Epithelial cell of esophagus (primary cell): ENCODE measurements around the gene CAMKK1.
A peak's percentile ranks its signal among the peaks of the same experiment; 100 is the strongest.

ENCODE experiments used
- DNase-seq: peaks from one replicate; pipeline ENCODE4 v3.0.0; 2010; ENCODE audit warnings: low read depth
- H3K4me3 ChIP-seq: 2 replicates; pipeline ENCODE4 v1.5.1; 2011; ENCODE audit warnings: mild to moderate bottlenecking, low read length, control low read depth
- TF ChIP-seq, protein P1 (sequence below): IDR thresholded peaks from 2 replicates; pipeline ENCODE4 v1.5.1; 2011; ENCODE audit warnings: low read depth, mild to moderate bottlenecking, low read length, control low read depth, inconsistent platforms; ENCODE audit not compliant: insufficient read depth; ENCODE audit errors: missing control alignments

The CAMKK1 gene

DNA sequence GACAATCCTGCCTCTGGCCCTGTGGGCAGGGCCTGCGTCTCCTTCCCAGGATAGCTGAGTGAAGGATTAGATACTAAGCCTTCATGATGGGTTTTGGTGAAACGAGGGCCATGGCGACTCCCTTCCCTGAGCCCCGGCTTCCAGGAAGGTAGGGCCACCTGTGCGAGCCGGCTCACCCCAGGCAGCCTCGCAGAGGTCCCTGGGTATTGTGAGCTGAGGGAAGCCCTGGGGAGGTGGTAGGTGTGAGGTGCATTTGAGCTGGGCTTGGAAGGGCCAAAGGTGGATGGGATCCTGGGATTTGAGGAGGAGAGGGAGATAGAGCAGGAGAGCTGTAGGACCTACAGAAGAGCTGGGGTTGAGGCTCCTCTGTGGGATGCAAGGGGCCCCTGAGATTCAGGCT, 29.9 kb upstream of the CAMKK1 start:
- TF ChIP-seq, protein P1, sequence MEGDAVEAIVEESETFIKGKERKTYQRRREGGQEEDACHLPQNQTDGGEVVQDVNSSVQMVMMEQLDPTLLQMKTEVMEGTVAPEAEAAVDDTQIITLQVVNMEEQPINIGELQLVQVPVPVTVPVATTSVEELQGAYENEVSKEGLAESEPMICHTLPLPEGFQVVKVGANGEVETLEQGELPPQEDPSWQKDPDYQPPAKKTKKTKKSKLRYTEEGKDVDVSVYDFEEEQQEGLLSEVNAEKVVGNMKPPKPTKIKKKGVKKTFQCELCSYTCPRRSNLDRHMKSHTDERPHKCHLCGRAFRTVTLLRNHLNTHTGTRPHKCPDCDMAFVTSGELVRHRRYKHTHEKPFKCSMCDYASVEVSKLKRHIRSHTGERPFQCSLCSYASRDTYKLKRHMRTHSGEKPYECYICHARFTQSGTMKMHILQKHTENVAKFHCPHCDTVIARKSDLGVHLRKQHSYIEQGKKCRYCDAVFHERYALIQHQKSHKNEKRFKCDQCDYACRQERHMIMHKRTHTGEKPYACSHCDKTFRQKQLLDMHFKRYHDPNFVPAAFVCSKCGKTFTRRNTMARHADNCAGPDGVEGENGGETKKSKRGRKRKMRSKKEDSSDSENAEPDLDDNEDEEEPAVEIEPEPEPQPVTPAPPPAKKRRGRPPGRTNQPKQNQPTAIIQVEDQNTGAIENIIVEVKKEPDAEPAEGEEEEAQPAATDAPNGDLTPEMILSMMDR: no peak
- H3K4me3 ChIP-seq: no peak overlapping the region
- DNase-seq: no peak

- no peak for DNase-seq
- TF ChIP-seq, protein P1: no peak
- H3K4me3 ChIP-seq: no peak overlapping the region
Measured at GRCh38 chr17:3921502-3922319, 28.9 kb upstream of the CAMKK1 start.

DNA sequence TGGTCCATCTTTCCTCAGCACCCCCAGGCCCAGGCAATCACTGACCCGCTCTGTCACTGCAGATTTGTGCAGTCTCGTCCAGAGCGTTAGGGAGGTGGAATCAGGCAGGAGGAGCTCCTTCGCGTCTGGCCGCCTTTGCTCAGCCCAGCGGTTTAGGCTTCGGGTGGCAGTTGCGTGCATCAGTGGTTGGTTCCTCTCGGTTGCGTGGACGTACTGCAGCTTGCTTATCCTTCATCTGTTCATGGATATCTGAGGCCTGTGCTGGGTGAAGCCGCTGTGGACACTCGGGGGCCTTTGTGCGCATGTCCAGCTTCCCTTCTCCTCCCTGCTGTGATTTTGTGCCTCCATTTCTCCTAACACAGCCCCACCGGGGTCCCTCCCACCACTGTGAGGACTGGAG, 28.2 kb upstream of the CAMKK1 start:
- no peak overlapping the region for H3K4me3 ChIP-seq
- DNase-seq: no peak
- TF ChIP-seq, protein P1: no peak

DNA sequence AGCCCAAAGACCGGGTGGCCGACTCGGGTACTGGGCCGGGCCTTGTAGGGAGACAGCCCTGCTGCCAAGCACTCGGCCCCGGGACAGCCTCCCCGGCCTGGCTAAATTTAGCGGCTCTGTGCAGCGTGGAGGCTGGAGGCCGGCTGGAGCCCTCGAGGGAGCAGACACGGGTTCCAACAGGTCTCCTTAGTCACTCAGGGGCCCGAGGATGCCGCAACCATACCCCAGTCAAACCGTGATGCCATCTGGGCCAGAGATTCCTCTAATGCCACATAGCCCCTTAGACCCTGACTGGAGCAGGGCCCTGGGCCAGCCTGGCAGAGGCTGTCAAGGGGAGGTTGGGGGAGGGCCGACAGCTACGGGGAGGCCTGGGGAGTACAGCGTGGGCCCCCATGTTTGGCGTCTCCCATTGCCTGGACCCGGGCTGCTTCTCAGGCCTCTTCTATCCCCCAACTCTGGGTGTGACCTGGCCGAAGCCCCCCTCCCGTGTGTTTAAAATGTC, 26.3 kb upstream of the CAMKK1 start:
- no peak overlapping the region for H3K4me3 ChIP-seq
- TF ChIP-seq, protein P1: no peak

DNA sequence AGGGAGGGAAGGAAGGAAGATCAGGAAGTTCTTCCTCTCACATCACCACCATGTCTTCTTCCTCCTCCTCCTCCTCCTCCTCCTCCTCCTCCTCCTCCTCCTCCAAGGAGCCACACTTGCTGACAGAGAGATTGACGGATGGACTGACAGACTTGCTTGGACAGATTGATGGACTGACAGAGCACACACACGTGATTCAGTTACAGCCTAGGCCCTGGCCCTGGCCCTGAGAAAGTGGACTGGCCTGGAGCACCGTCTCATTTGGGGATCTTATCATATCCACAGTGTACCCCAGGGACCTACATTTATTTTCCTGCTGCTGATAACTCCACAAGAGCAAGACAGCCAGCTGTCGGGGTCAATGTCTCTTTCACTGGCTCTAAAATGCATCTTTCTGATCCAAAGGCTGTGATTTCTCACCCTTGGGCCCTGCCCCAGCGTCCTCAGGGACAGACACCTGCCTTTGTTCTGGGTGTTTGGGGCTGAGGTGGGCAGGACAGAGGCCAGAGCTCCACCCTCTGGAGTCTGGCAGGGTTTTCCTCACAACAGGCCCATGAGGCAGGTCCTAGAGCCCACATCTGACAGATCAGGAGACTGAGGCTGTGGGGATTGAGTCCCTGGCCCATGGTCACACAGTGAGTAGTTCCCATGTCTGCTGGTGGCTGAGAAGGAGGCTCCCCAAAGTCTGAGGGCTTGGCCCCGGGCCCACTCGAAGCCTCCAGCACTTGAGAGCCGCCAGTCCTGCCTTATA, 25.7 kb upstream of the CAMKK1 start:
- TF ChIP-seq, protein P1: no peak
- H3K4me3 ChIP-seq: no peak overlapping the region
- DNase-seq: no peak

More for the DNA sequence above, 26.3 kb upstream of the CAMKK1 start:
- peak; percentile 40 for DNase-seq

DNA sequence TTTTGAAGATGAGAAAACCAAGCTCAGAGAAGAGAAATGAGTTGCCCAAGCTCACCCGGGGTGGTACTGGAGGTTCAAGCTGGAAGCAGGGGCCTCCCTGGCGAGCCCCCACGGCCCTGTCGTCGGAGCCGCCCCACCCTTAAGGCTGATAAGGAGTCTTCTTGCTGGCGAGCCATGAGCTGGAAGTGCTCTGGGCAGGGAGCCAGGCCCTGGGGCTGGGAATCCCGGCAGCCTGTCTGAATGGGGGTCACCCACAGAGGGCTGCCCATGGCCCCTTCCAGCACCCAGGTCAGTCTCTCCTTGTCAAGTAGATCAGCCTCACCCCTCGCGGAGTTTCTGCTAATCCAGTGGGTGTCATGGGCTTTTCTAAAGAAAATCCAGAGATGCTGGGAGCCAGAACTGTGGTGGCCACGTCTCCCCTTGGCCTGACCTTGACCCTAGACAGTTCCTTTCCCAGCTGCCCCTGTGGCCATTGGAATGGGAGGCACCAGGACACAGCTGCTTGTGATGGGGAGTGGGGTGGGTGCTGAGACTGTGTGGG, 24.6 kb upstream of the CAMKK1 start:
- TF ChIP-seq, protein P1: no peak
- H3K4me3 ChIP-seq: no peak overlapping the region
- no peak for DNase-seq
